ENCODE data around the gene NUP210L.
A peak's percentile ranks its signal among the peaks of the same experiment; 100 is the strongest.

Gene NUP210L

DNA sequence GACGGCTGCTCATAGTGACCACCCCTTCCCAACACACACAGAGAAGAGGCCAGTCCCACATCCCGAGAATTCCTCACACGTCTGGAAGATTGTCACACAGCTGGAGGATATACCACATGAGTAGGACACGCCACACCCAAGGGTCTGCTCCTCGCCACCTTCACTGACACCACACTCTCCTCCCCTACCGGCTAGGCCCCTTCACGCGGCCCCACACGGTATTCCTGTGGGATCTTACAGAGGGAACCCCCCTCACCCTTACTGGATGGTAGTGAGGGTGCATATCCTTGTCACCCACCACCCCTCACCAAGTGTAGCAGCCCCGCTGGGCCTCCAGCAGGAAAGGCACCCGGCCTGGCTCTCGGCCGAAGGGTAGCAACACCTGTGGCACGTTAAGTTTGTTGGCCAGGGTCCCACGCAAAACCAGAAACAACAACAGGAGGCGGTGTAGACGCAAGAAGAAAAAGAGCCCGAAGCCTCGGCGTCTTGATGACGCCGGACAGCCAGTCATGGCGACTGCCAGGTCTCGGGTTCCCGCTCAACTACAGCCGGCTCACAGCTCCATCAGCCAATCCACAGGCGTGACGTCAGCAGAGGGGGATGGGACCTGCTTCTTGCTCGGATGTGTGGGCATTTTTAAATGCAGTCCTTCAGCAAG is at the start of gene NUP210L:
TSS of gene NUP210L (minus strand) at position 540 of the 658 bp plus-strand sequence.
- Histone ChIP-seq H3K9me3 (ENCODE audit: control insufficient read depth, insufficient read depth, low read depth, low read length) (no peaks in the 10 kb centered on the region), H3K36me3 (ENCODE audit: control insufficient read depth in 2 of 2, insufficient read depth in 1 of 2, low read length in 2 of 2) (peaks cover 4 to 52% of the 10 kb centered on the region in 2 experiments; a peak in 2 of 3 replicates), H3K4me3 (ENCODE audit: low read depth, low read length) (no peak within 1 kb of the TSS), H3K27ac (ENCODE audit: extremely low read depth, low read depth, low read length) (no peak within 1 kb of the TSS), H3K4me1 (ENCODE audit: control insufficient read depth, insufficient read depth, low read length) (no peaks in the 10 kb centered on the region)
- CTCF ChIA-PET, result interaction anchor here (1.5 kb wide), 1 partner anchor 45 kb away, joined by 4 read pairs; no protein-coding TSS in a partner anchor
- POLR2A ChIA-PET, result no interaction called here
- TF ChIP-seq SCRT1 (tag by site-specific recombination; IDR thresholded peaks at IDR 0.05; ENCODE audit: borderline replicate concordance) (peak; percentile 17; the same call in 1 of the 2 replicates), YY1 (tag by site-specific recombination; IDR thresholded peaks at IDR 0.05) (no peak), ZNF549 (tag by site-specific recombination; IDR thresholded peaks at IDR 0.05) (no peak), ZNF24 (tag by site-specific recombination; IDR thresholded peaks at IDR 0.05) (no peak), ZNF626 (tag by site-specific recombination; IDR thresholded peaks at IDR 0.05) (no peak), YY2 (tag by site-specific recombination; IDR thresholded peaks at IDR 0.05) (no peak), HIC1 (tag by site-specific recombination; IDR thresholded peaks at IDR 0.05) (no peak), ZSCAN30 (tag by site-specific recombination; IDR thresholded peaks at IDR 0.05) (no peak), ZNF214 (tag by site-specific recombination; IDR thresholded peaks at IDR 0.05; ENCODE audit: borderline replicate concordance) (no peak), SCRT2 (tag by site-specific recombination; IDR thresholded peaks at IDR 0.05) (peak; percentile 62; the same call in 1 of the 2 replicates), HOXD13 (CRISPR knock-in tag; IDR thresholded peaks at IDR 0.05; ENCODE audit: borderline replicate concordance) (no peak), ZNF791 (tag by site-specific recombination; IDR thresholded peaks at IDR 0.05) (no peak), ZBTB49 (tag by site-specific recombination; IDR thresholded peaks at IDR 0.05; ENCODE audit: low read depth) (no peak), ZNF37A (tag by site-specific recombination; IDR thresholded peaks at IDR 0.05) (no peak), ZSCAN23 (tag by site-specific recombination; IDR thresholded peaks at IDR 0.05) (no peak), ZNF335 (tag by site-specific recombination; conservative IDR thresholded peaks at IDR 0.05) (no peak), KLF8 (tag by site-specific recombination; IDR thresholded peaks at IDR 0.05) (0 out of 2 replicates have a peak, but pooled peaks have one; percentile 11), ZNF677 (tag by site-specific recombination; IDR thresholded peaks at IDR 0.05) (no peak), ZNF10 (tag by site-specific recombination; IDR thresholded peaks at IDR 0.05) (no peak), ZNF658 (tag by site-specific recombination; IDR thresholded peaks at IDR 0.05) (no peak), AEBP2 (tag by site-specific recombination; IDR thresholded peaks at IDR 0.05; ENCODE audit: borderline replicate concordance) (no peak)
- TF ChIP-seq, protein P1, sequence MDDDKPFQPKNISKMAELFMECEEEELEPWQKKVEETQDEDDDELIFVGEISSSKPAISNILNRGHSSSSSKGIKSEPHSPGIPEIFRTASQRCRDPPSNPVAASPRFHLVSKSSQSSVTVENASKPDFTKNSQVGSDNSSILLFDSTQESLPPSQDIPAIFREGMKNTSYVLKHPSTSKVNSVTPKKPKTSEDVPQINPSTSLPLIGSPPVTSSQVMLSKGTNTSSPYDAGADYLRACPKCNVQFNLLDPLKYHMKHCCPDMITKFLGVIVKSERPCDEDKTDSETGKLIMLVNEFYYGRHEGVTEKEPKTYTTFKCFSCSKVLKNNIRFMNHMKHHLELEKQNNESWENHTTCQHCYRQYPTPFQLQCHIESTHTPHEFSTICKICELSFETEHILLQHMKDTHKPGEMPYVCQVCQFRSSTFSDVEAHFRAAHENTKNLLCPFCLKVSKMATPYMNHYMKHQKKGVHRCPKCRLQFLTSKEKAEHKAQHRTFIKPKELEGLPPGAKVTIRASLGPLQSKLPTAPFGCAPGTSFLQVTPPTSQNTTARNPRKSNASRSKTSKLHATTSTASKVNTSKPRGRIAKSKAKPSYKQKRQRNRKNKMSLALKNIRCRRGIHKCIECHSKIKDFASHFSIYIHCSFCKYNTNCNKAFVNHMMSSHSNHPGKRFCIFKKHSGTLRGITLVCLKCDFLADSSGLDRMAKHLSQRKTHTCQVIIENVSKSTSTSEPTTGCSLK (tag by site-specific recombination; IDR thresholded peaks at IDR 0.05), result no peak
- TF ChIP-seq, protein P2, sequence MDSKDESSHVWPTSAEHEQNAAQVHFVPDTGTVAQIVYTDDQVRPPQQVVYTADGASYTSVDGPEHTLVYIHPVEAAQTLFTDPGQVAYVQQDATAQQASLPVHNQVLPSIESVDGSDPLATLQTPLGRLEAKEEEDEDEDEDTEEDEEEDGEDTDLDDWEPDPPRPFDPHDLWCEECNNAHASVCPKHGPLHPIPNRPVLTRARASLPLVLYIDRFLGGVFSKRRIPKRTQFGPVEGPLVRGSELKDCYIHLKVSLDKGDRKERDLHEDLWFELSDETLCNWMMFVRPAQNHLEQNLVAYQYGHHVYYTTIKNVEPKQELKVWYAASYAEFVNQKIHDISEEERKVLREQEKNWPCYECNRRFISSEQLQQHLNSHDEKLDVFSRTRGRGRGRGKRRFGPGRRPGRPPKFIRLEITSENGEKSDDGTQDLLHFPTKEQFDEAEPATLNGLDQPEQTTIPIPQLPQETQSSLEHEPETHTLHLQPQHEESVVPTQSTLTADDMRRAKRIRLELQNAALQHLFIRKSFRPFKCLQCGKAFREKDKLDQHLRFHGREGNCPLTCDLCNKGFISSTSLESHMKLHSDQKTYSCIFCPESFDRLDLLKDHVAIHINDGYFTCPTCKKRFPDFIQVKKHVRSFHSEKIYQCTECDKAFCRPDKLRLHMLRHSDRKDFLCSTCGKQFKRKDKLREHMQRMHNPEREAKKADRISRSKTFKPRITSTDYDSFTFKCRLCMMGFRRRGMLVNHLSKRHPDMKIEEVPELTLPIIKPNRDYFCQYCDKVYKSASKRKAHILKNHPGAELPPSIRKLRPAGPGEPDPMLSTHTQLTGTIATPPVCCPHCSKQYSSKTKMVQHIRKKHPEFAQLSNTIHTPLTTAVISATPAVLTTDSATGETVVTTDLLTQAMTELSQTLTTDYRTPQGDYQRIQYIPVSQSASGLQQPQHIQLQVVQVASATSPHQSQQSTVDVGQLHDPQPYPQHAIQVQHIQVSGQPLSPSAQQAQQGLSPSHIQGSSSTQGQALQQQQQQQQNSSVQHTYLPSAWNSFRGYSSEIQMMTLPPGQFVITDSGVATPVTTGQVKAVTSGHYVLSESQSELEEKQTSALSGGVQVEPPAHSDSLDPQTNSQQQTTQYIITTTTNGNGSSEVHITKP (tag by site-specific recombination; IDR thresholded peaks at IDR 0.05), result peak; percentile 57; the same call in 1 of the 2 replicates
- TF ChIP-seq, protein P3, sequence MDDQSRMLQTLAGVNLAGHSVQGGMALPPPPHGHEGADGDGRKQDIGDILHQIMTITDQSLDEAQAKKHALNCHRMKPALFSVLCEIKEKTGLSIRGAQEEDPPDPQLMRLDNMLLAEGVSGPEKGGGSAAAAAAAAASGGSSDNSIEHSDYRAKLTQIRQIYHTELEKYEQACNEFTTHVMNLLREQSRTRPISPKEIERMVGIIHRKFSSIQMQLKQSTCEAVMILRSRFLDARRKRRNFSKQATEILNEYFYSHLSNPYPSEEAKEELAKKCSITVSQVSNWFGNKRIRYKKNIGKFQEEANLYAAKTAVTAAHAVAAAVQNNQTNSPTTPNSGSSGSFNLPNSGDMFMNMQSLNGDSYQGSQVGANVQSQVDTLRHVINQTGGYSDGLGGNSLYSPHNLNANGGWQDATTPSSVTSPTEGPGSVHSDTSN (CRISPR knock-in tag; IDR thresholded peaks at IDR 0.05), result no peak
